Panc1 (cell line): ENCODE measurements around the gene ADK. TPM values are rescaled to one million over a fixed set of nuclear protein-coding genes. Genes with fewer than 3 reads are reported as not detected.

Experiments
- ATAC-seq: fragments of 200-7000 bp; cut with Tn5 transposase; 2 replicates; pipeline ENCODE4 v1.9.1; 2020; ENCODE audit warnings: mild to moderate bottlenecking, moderate library complexity
- BruUV-seq: library from RNA; stranded (reverse); fragments of 400-500 nt; replicated peaks from 2 replicates; lab custom pipeline; 2021; lab: Mats Ljungman, UMichigan
- CTCF ChIA-PET: fragments of 300-600 bp; sonication (Branson Sonifier 250); formaldehyde crosslinking; loops from one replicate; lab custom pipeline; 2022; ENCODE audit warnings: antibody characterized with exemption; lab: Charles Lee
- POLR2A ChIA-PET: fragments of 300-600 bp; sonication (Branson Sonifier 250); formaldehyde crosslinking; loops from one replicate; lab custom pipeline; 2022; ENCODE audit warnings: antibody characterized with exemption; lab: Charles Lee
- DNase-seq: peaks from one replicate; pipeline ENCODE4 v3.0.0-alpha.2; 2010; ENCODE audit warnings: low read depth, low spot score
- H3K27ac ChIP-seq: 2 replicates; pipeline ENCODE4 v1.5.1; 2011; ENCODE audit warnings: mild to moderate bottlenecking, low read length, inconsistent platforms
- H3K27me3 ChIP-seq: fragments of 200-500 bp; sonication (Bioruptor generic); 2 replicates; pipeline ENCODE4 v1.6.0; 2014; ENCODE audit warnings: low read length, inconsistent platforms; ENCODE audit not compliant: control insufficient read depth, insufficient read depth
- H3K36me3 ChIP-seq: fragments of 200-500 bp; sonication (Bioruptor generic); 2 replicates; pipeline ENCODE4 v1.5.1; 2014; ENCODE audit warnings: inconsistent platforms, mild to moderate bottlenecking, low read length, moderate library complexity; ENCODE audit not compliant: control insufficient read depth, insufficient read depth
- H3K4me1 ChIP-seq: 2 replicates; pipeline ENCODE4 v1.5.1; 2011; ENCODE audit warnings: inconsistent platforms, mild to moderate bottlenecking, low read length, moderate library complexity; ENCODE audit not compliant: control insufficient read depth, insufficient read depth
- H3K4me3 ChIP-seq, 2 experiments: 2 replicates each; pipeline ENCODE4 v1.5.1; 2011 to 2012; ENCODE audit warnings: low read depth in 2 of 2, low read length in 2 of 2, mild to moderate bottlenecking in 2 of 2, inconsistent platforms in 1 of 2, moderate library complexity in 1 of 2
- H3K9me3 ChIP-seq: fragments of 200-500 bp; sonication (Bioruptor generic); 2 replicates; pipeline ENCODE4 v1.5.1; 2014; ENCODE audit warnings: low read depth, mild to moderate bottlenecking, inconsistent platforms, low read length, moderate library complexity; ENCODE audit not compliant: control insufficient read depth, insufficient read depth
- POLR2AphosphoS5 ChIP-seq: IDR thresholded peaks from 2 replicates; pipeline ENCODE4 v1.6.1; 2012; ENCODE audit warnings: mild to moderate bottlenecking, low read depth, low read length, moderate library complexity
- SIN3A ChIP-seq: IDR thresholded peaks from 2 replicates; pipeline ENCODE4 v1.6.1; 2012; ENCODE audit warnings: low read depth, mild to moderate bottlenecking, low read length, moderate library complexity, borderline replicate concordance; ENCODE audit not compliant: insufficient read depth
- TCF7L2 ChIP-seq: IDR thresholded peaks from 2 replicates; pipeline ENCODE4 v1.6.1; 2011; ENCODE audit warnings: mild to moderate bottlenecking, low read depth, low read length, inconsistent platforms
- in situ Hi-C: cut with HindIII; loops from 2 replicates; pipeline ENCODE4 v1.10.0; 2016; ENCODE audit warnings: low sequenced_read_pairs, low pct_unique_long_range_greater_than_20kb
- intact Hi-C: fragments of 100-400 bp; cut with micrococcal nuclease; formaldehyde crosslinking; loops from one replicate; pipeline ENCODE4 v1.10.0; 2022; ENCODE audit not compliant: unreplicated experiment
- total RNA-seq: library from RNA; stranded (reverse); gene quantifications from one replicate; pipeline ENCODE4 v1.2.1, GENCODE V29; 2021; ENCODE audit not compliant: unreplicated experiment
- TF ChIP-seq, protein P1 (sequence below), 2 experiments: IDR thresholded peaks; 2 replicates each; pipeline ENCODE4 v1.6.1; 2011 to 2012; ENCODE audit warnings: low read depth in 2 of 2, control low read depth in 1 of 2, low read length in 1 of 2, mild to moderate bottlenecking in 1 of 2, moderate library complexity in 1 of 2; ENCODE audit not compliant: insufficient read depth in 1 of 2
- TF ChIP-seq, protein P2 (sequence below): fragments of 450-650 bp; IDR thresholded peaks from 2 replicates; pipeline ENCODE4 v1.5.1; 2017; ENCODE audit warnings: mild to moderate bottlenecking

The ADK gene
- total RNA-seq, 1 experiment from 2014 or later = 64.5 TPM

DNA sequence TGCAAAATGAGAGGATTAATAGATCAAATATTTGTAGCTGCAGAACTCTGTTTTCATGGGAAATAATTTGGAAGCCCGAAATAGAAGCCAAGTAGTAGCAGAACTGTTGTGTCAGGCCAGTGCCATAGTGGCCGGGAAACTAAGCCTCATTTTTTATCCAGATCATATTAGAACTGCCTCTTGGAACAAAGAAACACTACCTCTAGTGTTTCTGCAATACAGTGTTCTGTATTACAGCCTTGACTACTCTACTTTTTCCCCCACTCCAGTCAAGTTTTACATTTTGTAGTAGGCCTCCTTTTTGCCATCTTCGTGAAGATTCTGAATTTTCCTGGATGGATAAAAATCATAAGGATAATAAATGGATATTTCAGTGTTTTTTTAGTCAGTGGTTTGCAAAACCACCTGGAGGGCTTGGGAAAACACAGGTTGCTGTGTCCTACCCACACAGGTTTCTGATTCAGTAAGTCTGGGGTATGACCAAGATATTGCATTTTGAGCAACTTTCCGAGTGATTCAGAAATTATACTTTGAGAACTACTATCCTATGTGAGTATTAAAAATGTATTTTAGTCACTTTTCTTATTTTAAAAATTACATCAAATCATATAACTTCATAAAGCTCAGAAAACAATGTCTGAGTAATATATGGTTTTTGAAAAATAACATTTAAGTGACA, 349.1 kb downstream of the ADK start:
- no peak for DNase-seq
- Histone ChIP-seq H3K27ac (no peak overlapping the region), H3K9me3 (no peaks in the 10 kb centered on the region), H3K36me3 (no peaks in the 10 kb centered on the region), H3K4me1 (no peaks in the 10 kb centered on the region), H3K27me3 (no peaks in the 10 kb centered on the region), H3K4me3 (no peak overlapping the region)
- TF ChIP-seq, protein P1, sequence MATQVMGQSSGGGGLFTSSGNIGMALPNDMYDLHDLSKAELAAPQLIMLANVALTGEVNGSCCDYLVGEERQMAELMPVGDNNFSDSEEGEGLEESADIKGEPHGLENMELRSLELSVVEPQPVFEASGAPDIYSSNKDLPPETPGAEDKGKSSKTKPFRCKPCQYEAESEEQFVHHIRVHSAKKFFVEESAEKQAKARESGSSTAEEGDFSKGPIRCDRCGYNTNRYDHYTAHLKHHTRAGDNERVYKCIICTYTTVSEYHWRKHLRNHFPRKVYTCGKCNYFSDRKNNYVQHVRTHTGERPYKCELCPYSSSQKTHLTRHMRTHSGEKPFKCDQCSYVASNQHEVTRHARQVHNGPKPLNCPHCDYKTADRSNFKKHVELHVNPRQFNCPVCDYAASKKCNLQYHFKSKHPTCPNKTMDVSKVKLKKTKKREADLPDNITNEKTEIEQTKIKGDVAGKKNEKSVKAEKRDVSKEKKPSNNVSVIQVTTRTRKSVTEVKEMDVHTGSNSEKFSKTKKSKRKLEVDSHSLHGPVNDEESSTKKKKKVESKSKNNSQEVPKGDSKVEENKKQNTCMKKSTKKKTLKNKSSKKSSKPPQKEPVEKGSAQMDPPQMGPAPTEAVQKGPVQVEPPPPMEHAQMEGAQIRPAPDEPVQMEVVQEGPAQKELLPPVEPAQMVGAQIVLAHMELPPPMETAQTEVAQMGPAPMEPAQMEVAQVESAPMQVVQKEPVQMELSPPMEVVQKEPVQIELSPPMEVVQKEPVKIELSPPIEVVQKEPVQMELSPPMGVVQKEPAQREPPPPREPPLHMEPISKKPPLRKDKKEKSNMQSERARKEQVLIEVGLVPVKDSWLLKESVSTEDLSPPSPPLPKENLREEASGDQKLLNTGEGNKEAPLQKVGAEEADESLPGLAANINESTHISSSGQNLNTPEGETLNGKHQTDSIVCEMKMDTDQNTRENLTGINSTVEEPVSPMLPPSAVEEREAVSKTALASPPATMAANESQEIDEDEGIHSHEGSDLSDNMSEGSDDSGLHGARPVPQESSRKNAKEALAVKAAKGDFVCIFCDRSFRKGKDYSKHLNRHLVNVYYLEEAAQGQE (IDR thresholded peaks at IDR 0.05; ENCODE audit: insufficient read depth in 1 of 2, low read depth in 2 of 2, low read length in 1 of 2) = no peak
- TF ChIP-seq, protein P2, sequence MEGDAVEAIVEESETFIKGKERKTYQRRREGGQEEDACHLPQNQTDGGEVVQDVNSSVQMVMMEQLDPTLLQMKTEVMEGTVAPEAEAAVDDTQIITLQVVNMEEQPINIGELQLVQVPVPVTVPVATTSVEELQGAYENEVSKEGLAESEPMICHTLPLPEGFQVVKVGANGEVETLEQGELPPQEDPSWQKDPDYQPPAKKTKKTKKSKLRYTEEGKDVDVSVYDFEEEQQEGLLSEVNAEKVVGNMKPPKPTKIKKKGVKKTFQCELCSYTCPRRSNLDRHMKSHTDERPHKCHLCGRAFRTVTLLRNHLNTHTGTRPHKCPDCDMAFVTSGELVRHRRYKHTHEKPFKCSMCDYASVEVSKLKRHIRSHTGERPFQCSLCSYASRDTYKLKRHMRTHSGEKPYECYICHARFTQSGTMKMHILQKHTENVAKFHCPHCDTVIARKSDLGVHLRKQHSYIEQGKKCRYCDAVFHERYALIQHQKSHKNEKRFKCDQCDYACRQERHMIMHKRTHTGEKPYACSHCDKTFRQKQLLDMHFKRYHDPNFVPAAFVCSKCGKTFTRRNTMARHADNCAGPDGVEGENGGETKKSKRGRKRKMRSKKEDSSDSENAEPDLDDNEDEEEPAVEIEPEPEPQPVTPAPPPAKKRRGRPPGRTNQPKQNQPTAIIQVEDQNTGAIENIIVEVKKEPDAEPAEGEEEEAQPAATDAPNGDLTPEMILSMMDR = no peak
- TF ChIP-seq POLR2AphosphoS5 = no peak
- TF ChIP-seq SIN3A = no peak
- no peak for TF ChIP-seq TCF7L2
- no peak for ATAC-seq
- POLR2A ChIA-PET = no interaction called here
- CTCF ChIA-PET = no interaction called here
- in situ Hi-C loops (no loop called here), intact Hi-C loops (no loop called here)
- no TSS peak for BruUV-seq

DNA sequence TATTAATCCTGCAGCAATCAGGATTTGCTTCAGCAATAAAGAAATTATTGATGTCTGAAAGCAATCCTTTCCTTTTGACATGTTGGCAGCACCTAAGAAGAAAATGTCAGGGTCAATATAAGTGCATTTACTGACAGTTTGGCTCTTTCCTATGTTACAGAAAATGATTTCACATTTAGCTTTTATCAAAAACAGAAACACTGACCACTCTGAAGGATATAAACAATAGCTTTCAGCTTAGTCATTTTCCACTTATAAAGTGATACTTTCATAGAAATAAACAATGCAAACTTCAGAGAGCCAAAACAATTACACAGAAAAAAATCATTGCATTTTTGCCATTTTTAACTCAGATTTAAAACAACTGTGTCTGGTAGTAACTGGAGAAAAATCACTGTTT, 349.8 kb downstream of the ADK start:
- Histone ChIP-seq H3K4me3 (no peak overlapping the region), H3K4me1 (no peaks in the 10 kb centered on the region), H3K27me3 (no peaks in the 10 kb centered on the region), H3K36me3 (no peaks in the 10 kb centered on the region), H3K9me3 (no peaks in the 10 kb centered on the region), H3K27ac (no peak overlapping the region)
- CTCF ChIA-PET = interaction anchor here (0.6 kb wide), 1 partner anchor 503 kb away, joined by 3 read pairs; no protein-coding TSS in a partner anchor
- no peak for ATAC-seq
- in situ Hi-C loops (no loop called here), intact Hi-C loops (no loop called here)
- POLR2A ChIA-PET = no interaction called here
- no peak for DNase-seq
- TF ChIP-seq, protein P1 (IDR thresholded peaks at IDR 0.05; ENCODE audit: insufficient read depth in 1 of 2, low read depth in 2 of 2, low read length in 1 of 2) = no peak
- TF ChIP-seq TCF7L2 = no peak
- TF ChIP-seq POLR2AphosphoS5 = no peak
- TF ChIP-seq, protein P2 = no peak
- no peak for TF ChIP-seq SIN3A
- no TSS peak for BruUV-seq
